HepG2 (cell line): ENCODE measurements around the gene ADAM15. TPM values are rescaled to one million over a fixed set of nuclear protein-coding genes. Genes with fewer than 3 reads are reported as not detected.

Experiments
- CBX5 ChIP-seq: sonication (generic); formaldehyde crosslinking; IDR thresholded peaks from 2 replicates; pipeline ENCODE4 v1.4.0; 2020; ENCODE audit warnings: missing genetic modification reagents, borderline replicate concordance
- CTCF ChIP-seq: sonication (generic); formaldehyde crosslinking; IDR thresholded peaks from 2 replicates; pipeline ENCODE4 v1.5.0; 2020; ENCODE audit warnings: mild to moderate bottlenecking, missing genetic modification reagents, moderate library complexity
- EEA1 ChIP-seq: sonication (generic); formaldehyde crosslinking; IDR thresholded peaks from 2 replicates; pipeline ENCODE4 v1.5.1; 2020; ENCODE audit warnings: mild to moderate bottlenecking, missing genetic modification reagents, borderline replicate concordance
- FOSL1 ChIP-seq: sonication (generic); formaldehyde crosslinking; IDR thresholded peaks from 2 replicates; pipeline ENCODE4 v1.9.0; 2021; ENCODE audit warnings: missing genetic modification reagents, borderline replicate concordance
- HDAC6 ChIP-seq: fragments of 200-600 bp; sonication (generic); IDR thresholded peaks from 2 replicates; pipeline ENCODE4 v1.7.0; 2017; ENCODE audit warnings: mild to moderate bottlenecking, antibody characterized with exemption, low read length, low read depth
- KLF11 ChIP-seq: IDR thresholded peaks from 2 replicates; pipeline ENCODE4 v1.6.1; 2016; ENCODE audit warnings: missing compliant biosample characterization
- MXD1 ChIP-seq: sonication (generic); formaldehyde crosslinking; IDR thresholded peaks from 2 replicates; pipeline ENCODE4 v1.4.0; 2020; ENCODE audit warnings: mild to moderate bottlenecking, missing genetic modification reagents
- MXD4 ChIP-seq: IDR thresholded peaks from 2 replicates; pipeline ENCODE4 v1.6.1; 2016; ENCODE audit warnings: mild to moderate bottlenecking, missing biosample characterization, missing genetic modification reagents
- NKX3-1 ChIP-seq: sonication (generic); formaldehyde crosslinking; IDR thresholded peaks from 2 replicates; pipeline ENCODE4 v1.5.0; 2020; ENCODE audit warnings: missing genetic modification reagents
- PLRG1 ChIP-seq: fragments of 450-650 bp; conservative IDR thresholded peaks from 2 replicates; pipeline ENCODE4 v1.6.1; 2016
- RARA ChIP-seq: IDR thresholded peaks from 2 replicates; pipeline ENCODE4 v1.6.1; 2016; ENCODE audit warnings: missing genetic modification reagents, missing compliant biosample characterization
- SKIL ChIP-seq: sonication (generic); formaldehyde crosslinking; IDR thresholded peaks from 2 replicates; pipeline ENCODE4 v1.8.0; 2022; ENCODE audit warnings: missing genetic modification reagents, mild to moderate bottlenecking, moderate library complexity, borderline replicate concordance
- SSRP1 ChIP-seq: IDR thresholded peaks from 2 replicates; pipeline ENCODE4 v1.6.1; 2016; ENCODE audit warnings: control low read depth
- U2AF1 ChIP-seq: fragments of 200-400 bp; formaldehyde crosslinking; optimal IDR thresholded peaks from 2 replicates; pipeline ENCODE3; 2017; ENCODE audit warnings: mild to moderate bottlenecking, low read depth, low read length
- ZFP62 ChIP-seq: sonication (generic); formaldehyde crosslinking; IDR thresholded peaks from 2 replicates; pipeline ENCODE4 v1.4.0; 2020; ENCODE audit warnings: missing genetic modification reagents
- ZMYM2 ChIP-seq: sonication (generic); formaldehyde crosslinking; IDR thresholded peaks from 2 replicates; pipeline ENCODE4 v1.8.0; 2022; ENCODE audit warnings: mild to moderate bottlenecking, missing genetic modification reagents
- ZNF274 ChIP-seq: sonication (generic); formaldehyde crosslinking; IDR thresholded peaks from 2 replicates; pipeline ENCODE4 v1.5.1; 2020; ENCODE audit warnings: mild to moderate bottlenecking, missing genetic modification reagents
- ZNF281 ChIP-seq: sonication (generic); formaldehyde crosslinking; IDR thresholded peaks from 2 replicates; pipeline ENCODE4 v1.4.0; 2020; ENCODE audit warnings: missing genetic modification reagents, borderline replicate concordance
- ZNF556 ChIP-seq: sonication (generic); formaldehyde crosslinking; IDR thresholded peaks from 2 replicates; pipeline ENCODE4 v1.4.0; 2020; ENCODE audit warnings: mild to moderate bottlenecking, missing genetic modification reagents, borderline replicate concordance
- polyA plus RNA-seq, 8 experiments: library from polyadenylated mRNA; depleted of rRNA in 3 of 8; stranded (reverse) in 7 of 8; unstranded in 1 of 8; fragments of >200 nt; fragmentation: Illumina TruSeq in 4 of 8; extraction: Trizol in 4 of 8; gene quantifications; 2 replicates each; pipeline versions ENCODE4 v1.2.1 to v1.2.3, GENCODE V29; 2011 to 2016; ENCODE audit warnings: low read depth in 4 of 8, missing spikeins in 1 of 8, mixed read lengths in 1 of 8; ENCODE audit not compliant: insufficient read depth in 1 of 8
- total RNA-seq, 5 experiments: library from RNA; depleted of rRNA; stranded (reverse); fragments of >200 nt; fragmentation: Illumina TruSeq; extraction: Trizol; gene quantifications; 2 replicates each; pipeline ENCODE4 v1.2.3, GENCODE V29; 2016; ENCODE audit warnings: low read depth in 1 of 5
- TF ChIP-seq, protein P1 (sequence below): sonication (generic); formaldehyde crosslinking; IDR thresholded peaks from 2 replicates; pipeline ENCODE4 v1.9.0; 2022; ENCODE audit warnings: missing genetic modification reagents, mild to moderate bottlenecking, borderline replicate concordance

ADAM15 gene
- total and polyA plus RNA-seq, 2 of the 13 experiments (the other 11 are each of a cell fraction or from before 2014, with no cell fraction given), result 17.9 to 25.6 TPM

GRCh38 chr1:155017041-155017945 lies 33.8 kb upstream of the ADAM15 start (continued):
- TF ChIP-seq FOSL1 (no peak; the same call in 1 of the 2 replicates), MXD1 (CRISPR knock-in tag) (peak; percentile 78; the same call in 1 of the 2 replicates), ZNF281 (CRISPR knock-in tag) (peak; percentile 25; the same call in 1 of the 2 replicates), MXD4 (CRISPR knock-in tag) (peak; percentile 73; the same call in 1 of the 2 replicates), ZNF274 (CRISPR knock-in tag) (peak; percentile 90), SSRP1 (CRISPR knock-in tag) (peak; percentile 84; the same call in 1 of the 2 replicates), NKX3-1 (CRISPR knock-in tag) (peak; percentile 43; the same call in 1 of the 2 replicates), EEA1 (CRISPR knock-in tag) (no peak), CTCF (CRISPR knock-in tag) (peak; percentile 99), U2AF1 (no peak), KLF11 (CRISPR knock-in tag) (0 out of 2 replicates have a peak, but pooled peaks have one; percentile 56), RARA (CRISPR knock-in tag) (0 out of 2 replicates have a peak, but pooled peaks have one; percentile 22), HDAC6 (no peak), ZNF556 (CRISPR knock-in tag) (peak; percentile 88; the same call in 1 of the 2 replicates), ZMYM2 (CRISPR knock-in tag) (no peak; the same call in 1 of the 2 replicates), CBX5 (CRISPR knock-in tag) (peak; percentile 95; the same call in 1 of the 2 replicates), ZFP62 (no peak), SKIL (peak; percentile 75), PLRG1 (no peak)
- TF ChIP-seq, protein P1, sequence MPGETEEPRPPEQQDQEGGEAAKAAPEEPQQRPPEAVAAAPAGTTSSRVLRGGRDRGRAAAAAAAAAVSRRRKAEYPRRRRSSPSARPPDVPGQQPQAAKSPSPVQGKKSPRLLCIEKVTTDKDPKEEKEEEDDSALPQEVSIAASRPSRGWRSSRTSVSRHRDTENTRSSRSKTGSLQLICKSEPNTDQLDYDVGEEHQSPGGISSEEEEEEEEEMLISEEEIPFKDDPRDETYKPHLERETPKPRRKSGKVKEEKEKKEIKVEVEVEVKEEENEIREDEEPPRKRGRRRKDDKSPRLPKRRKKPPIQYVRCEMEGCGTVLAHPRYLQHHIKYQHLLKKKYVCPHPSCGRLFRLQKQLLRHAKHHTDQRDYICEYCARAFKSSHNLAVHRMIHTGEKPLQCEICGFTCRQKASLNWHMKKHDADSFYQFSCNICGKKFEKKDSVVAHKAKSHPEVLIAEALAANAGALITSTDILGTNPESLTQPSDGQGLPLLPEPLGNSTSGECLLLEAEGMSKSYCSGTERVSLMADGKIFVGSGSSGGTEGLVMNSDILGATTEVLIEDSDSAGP (CRISPR knock-in tag), result peak; percentile 97
